GM19351 (cell line): Measurements from ENCODE around the gene YPEL4.

Experiments used
- ATAC-seq: cut with Tn5 transposase; IDR thresholded peaks from one replicate; pipeline ENCODE4 v1.9.1; 2021; ENCODE audit warnings: mild to moderate bottlenecking, moderate library complexity; ENCODE audit not compliant: unreplicated experiment

Gene YPEL4

DNA sequence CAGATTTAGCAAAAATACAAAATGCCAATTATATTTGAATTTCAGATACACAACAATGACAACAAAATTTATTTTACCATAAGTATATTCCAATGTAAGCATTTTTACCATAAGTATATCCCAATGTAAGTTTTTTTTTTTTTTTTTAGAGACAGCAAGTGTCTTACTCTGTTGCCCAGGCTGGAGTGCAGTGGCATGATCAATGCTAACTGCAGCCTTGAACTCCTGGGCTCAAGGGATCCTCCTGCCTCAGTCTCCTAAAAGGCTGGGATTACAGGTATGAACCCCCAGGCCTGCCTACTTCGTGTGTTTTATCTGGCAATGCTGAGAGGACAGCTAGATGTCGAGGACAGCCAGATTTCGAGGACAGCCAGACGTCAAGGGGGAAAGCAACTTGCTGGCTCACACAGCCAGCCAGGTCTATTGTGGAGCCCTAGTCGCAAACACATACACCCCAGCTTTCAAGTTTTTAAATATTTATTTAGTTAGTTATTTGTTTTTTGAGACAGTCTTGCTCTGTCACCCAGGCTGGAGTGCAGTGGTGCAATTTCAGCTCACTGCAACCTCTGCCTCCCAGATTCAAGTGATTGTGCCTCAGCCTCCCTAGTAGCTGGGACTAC is 53.3 kb downstream of the YPEL4 start:
- ATAC-seq, result no peak
